HG03108 (cell line): Measurements from ENCODE around the gene SPATA4.

ENCODE experiments used
- ATAC-seq: cut with Tn5 transposase; IDR thresholded peaks from one replicate; pipeline ENCODE4 v1.9.1; 2021; ENCODE audit warnings: moderate library complexity; ENCODE audit not compliant: unreplicated experiment

SPATA4 gene

DNA sequence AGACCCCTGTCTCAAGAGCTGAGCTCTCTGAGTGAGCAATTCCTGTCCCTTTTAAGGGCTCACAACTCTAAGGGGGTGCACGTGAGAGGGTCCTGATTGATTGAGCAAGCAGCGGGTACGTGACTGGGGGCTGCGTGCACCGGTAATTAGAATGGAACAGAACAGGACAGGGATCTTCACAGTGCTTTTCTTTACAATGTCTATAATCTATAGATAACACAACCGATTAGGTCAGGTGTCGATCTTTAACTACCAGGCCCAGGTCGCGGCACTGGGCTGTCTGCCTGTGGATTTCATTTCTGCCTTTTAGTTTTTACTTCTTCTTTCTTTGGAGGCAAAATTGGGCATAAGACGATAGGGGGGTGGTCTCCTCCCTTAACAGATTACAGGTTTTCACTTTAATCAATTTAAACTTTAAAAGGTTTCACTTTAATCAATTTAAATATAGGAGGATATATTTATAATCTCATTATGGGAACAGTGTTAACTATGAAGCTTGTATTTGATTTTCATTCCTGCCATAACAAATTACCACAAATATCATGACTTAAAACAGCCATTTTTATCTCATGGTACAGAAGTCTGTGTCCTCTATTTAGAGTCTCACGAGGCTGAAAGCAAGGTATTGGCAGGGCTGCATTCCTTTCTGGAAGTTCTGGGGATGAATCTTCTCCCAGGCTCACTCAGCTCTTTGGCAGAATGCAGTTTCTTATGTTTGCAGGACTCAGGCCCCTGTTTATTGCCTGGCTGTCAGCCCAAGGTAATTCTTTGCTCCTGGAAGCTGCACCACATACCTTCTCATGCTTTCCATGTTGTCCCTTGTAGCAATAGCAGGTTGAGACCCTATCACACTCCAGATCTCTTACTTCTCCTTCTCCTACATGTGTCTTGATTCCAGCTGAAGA lies 5.2 kb downstream of the SPATA4 start:
- no peak for ATAC-seq

DNA sequence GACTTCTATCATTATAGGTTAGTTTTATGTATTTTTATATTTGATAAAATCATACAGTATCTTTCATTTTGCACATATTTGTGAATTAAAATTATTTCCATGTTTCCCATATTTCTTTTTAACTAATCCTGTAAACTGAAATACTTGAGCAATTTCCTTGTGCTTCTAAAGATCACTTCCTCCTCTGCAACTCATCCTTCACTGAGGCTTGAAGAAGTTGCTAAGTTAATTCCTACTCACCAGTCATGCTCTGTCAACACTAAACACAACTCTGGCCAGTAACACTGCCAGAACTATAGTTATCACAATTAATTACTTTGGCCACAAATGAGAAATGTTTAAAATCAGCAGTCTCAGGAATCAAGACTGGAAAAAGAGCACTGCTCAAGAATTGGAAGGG lies 6.7 kb downstream of the SPATA4 start:
- ATAC-seq, result no peak

DNA sequence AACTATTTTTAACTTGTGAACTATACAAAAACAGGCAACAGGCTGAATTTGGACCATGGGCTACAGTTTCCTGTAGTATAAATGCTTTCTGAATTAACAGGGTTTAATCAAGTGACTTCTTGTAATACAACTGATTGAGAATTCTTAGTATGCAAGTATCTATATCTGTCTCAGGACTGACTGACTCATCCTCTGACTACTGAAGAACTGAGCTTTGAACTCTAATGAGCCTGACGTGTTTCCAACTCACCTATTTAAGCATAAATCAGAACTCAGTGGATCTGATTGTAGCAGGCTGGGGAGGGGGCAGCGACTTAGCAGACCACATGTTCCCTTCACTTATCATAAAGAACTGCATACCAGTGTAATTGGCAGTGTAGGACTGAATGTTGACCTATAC lies 7.8 kb downstream of the SPATA4 start:
- no peak for ATAC-seq

DNA sequence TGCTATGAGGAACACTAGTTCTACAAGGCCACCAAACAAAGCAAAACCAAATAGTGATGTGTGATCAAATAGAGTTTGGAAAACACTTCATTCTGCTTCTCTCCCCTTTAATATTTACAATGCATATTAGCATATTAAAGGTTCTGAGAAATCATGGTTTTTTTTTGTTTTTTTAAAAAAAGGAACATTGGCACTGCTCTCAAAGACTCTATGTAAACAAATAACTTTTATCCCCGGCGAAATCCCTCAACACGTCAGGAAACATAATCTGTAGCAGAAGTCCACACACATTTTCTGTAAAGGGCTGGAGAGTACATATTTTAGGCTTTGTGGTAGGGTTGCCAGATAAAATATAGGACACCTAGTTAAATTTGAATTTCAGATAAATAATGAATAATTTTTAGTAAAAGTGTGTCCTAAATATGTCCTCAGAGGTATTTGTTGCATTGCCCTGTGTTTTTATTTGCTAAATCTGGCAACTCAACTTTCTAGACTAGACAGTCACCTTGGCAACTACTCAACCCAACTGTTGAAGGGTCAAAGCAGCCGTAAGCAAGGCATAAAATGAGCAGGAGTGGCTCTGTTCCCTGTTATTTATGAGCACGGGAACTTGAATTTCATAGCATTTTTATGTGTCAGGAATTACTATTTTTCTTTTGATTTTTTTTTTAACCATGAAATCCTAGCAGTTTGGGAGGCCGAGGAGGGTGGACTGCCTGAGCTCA lies 8.6 kb downstream of the SPATA4 start:
- ATAC-seq, result no peak

DNA sequence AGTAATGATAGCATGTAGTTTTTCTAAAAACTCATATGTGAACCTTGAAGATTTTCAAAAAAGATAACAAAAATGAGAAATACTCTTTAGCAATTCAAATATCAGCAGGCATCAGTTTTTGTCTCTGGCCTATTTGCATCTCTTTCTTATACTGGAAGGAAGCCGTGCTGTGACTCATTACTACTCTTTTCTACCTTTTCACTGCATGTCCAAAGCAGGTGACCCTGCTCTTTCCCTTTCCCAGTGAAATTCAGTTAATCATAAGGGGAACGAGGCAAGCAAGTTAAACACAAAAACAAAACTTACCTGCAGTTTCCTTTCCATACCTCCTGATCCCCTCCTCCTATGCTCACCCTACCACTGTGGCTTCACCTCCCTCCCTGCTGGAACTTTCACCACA lies 9.3 kb downstream of the SPATA4 start:
- ATAC-seq, result no peak

DNA sequence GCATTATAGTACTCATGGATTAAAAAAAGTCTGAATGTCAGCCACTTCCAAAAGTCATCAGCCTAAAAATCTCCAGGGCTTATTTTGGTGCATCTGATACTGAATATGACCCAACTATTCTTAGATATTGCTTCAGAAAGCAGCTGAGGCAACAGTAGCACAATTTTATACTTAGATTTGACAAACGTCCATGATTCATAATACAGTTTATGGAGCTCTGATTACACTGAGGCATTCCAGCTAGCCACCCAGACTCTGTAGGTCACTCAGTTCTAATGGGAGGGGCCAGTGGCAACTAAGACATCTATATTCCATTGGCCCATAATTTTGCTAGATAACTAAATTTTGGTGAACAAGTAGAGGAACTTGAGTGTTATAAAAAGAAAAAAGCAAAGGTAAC lies 10.3 kb downstream of the SPATA4 start:
- ATAC-seq, result no peak

DNA sequence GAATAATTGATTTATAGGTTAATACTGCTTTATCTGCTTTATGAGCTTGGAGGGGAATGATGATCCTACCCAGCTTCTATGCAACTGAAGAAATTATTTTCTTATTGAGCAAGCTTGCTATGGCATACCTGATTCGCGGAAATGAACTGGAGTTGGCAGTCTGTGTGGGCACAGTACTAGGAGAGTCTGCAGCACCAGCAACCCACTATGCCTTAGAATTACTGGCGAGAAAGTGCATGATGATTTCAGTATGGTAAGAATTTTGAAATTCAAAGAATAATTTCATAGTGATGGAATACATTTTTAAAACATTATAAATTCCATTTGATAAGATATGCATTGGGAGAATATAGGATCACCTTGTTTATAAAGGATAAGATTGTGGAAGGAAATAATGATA lies 32.3 kb downstream of the SPATA4 start:
- no peak for ATAC-seq

DNA sequence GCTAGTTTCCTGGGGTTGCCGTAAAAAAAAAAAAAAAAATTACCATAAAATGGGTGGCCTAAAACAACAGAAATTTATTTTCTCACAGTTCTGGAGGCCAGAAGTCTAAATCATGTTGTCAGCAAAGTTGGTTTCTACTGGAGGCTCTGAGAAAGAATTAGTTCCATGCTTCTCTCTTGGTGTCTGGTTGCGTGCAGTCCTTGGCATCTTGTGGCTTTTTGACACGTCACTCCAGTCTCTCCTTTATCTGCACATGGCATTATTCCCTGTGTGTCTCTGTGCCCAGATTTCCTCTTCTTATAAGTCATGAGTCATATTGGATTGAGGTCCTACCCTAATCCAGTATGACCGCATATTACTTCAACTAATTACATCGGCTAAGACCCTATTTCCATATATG lies 38.7 kb downstream of the SPATA4 start:
- ATAC-seq, result no peak

DNA sequence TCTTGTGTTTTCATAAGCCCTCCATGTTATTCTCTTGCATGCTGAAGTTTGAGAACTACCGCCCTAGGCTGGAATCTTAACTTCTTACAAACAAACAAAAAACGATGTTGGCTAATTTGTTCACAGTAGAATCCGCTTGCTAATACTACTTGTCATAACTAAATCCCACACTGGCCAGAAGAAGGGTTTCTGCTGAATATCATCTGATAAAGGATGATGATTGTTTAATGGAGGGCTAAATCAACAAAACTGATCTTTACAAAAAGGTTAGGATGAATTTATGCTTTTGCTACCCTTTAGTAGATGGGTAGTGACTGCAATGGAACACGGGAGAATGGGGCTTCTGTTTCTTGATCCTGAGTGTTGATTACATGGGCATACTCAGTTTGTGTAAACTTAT lies 42.3 kb downstream of the SPATA4 start:
- ATAC-seq, result no peak

DNA sequence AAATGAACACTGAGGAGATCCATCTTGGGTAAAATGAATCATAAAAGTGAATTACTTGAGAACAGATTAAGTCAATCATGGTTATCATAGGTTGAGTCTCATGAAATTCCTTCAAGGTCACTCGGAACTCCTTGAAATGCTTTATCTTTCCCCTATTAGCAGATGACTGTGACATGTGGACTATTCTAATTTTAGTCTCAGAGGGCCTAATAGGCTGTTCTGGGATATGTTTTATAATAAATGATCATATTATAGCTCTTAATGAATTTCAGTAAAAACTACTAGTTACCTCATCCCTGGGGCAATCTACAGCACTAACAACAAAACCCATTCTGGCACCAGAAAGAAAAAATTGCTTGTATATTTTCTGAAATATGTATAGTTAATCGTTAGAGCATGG lies 44.7 kb downstream of the SPATA4 start:
- ATAC-seq, result no peak

DNA sequence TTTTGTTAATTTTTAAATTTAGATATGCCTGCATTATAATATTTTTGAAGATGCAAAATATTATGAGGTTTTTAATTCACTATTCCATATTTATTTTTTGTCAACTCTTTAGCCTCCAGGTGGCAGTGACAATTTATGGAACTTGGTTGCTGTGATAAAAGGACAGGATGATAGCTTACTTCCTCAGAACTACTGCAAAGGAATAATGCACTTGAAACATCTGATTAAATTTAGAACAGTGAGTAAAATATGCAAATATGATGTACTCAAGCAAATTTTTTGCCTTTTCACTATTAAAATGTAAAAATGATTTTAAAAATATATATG lies 45.1 kb downstream of the SPATA4 start:
- ATAC-seq, result no peak

DNA sequence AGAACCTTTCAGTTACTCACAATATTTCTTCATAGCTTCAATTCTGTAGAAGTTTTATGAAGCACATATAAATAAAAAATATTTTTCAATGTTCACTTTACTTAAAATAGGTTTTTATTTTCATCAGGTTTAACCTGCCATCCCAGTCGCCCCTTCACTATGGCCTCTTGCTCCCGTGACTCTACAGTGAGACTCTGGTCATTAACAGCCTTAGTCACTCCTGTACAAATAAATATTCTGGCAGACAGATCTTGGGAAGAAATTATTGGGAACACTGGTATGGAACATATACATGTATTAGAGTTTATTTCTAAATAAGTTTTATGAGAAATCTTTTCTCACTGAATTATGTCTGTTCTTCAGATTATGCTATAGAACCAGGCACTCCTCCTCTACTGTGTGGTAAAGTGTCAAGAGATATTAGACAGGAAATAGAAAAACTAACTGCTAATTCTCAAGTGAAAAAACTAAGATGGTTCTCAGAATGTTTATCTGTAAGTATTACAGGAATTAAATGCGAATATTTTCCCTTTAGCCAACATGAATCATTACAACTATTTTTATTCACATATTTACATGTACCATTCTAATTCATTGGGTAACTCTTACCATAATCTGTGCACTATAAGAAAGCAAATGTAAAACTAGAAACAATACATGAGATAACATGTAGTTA lies 45.6 kb downstream of the SPATA4 start:
- ATAC-seq, result no peak

DNA sequence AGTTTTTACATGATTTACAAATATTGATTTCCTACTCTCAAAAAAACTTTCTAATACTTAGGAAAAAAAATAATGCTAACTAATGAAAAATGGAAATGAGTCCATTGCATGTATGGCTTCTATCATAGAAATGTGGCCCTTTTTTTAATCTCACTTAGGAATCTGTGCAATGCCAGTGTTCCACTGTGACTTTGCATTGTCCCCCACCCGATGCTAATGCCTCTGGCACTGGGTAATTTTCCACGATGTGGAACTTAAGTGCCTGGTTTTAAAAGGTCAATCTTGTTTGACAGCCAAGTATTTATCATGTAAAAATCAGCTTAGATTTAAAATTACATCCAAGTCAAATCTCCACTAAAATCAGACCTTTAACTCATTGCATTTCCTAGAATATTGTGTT lies 53.1 kb downstream of the SPATA4 start:
- ATAC-seq, result no peak

DNA sequence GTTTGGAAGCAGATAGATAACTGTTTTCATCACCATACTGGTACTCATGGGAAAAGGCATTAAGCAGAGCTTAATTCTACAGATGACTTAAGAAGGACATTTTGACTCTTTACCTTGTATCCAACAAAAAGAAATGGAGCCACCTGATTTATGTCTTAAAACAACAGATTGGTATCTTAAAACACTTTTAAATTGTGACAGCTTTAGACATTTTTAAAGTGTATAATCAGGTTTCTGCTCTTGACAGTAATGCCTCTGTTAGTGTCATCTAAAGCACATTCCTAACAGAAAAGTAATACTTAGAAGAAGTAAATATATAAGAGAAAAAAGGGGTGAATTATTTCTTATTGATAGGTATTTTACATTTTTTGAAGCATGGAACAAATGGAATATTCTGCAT lies 55.9 kb downstream of the SPATA4 start:
- ATAC-seq, result no peak

DNA sequence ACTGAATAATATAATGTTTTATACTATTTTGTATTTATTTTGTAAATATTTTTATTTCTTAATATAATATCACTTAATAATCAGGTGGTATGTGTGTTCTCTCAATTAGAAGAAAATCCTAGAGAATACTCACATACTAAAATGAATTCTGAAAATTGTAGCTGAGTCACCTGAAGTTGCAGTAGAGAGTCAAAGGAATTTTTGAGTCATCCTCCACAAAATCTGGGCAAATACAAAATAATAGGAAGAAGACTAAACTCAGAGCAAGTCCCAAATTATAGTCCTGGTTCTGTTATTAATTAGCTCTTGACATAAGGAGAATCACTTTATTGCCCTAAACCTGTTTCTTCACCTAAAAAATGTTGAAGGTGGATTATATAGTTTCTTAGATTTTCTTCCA lies 57.8 kb downstream of the SPATA4 start:
- ATAC-seq, result no peak

DNA sequence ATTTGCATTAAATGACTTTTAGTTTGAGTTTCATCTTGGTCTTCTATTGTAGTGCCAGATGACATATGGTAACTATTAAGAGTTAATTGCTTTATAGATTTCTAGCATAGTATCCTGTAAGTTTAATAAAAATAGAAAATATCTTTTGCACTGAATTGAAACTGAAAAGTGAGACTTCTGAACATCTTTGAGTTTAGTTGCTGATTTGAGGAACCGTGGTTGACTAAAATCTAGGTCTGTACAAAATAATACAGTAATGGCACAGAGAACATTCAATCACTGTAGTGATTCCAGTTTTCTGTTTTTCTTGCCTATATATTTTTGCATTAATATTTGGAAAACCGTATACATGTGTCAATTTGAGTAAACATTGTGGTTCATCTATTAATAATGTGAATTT lies 60.7 kb downstream of the SPATA4 start:
- ATAC-seq, result no peak
